HEK293 (cell line): Measurements from ENCODE around the gene KLF16.

Source experiments
- BCL11A ChIP-seq: fragments of 450-650 bp; formaldehyde crosslinking; IDR thresholded peaks from 2 replicates; pipeline ENCODE4 v1.5.1; 2016; ENCODE audit warnings: low read depth, missing biosample characterization, missing genetic modification characterization
- TF ChIP-seq, protein P1 (sequence below): fragments of 450-650 bp; formaldehyde crosslinking; IDR thresholded peaks from 2 replicates; pipeline ENCODE4 v1.5.1; 2016; ENCODE audit warnings: missing biosample characterization, missing genetic modification characterization

DNA sequence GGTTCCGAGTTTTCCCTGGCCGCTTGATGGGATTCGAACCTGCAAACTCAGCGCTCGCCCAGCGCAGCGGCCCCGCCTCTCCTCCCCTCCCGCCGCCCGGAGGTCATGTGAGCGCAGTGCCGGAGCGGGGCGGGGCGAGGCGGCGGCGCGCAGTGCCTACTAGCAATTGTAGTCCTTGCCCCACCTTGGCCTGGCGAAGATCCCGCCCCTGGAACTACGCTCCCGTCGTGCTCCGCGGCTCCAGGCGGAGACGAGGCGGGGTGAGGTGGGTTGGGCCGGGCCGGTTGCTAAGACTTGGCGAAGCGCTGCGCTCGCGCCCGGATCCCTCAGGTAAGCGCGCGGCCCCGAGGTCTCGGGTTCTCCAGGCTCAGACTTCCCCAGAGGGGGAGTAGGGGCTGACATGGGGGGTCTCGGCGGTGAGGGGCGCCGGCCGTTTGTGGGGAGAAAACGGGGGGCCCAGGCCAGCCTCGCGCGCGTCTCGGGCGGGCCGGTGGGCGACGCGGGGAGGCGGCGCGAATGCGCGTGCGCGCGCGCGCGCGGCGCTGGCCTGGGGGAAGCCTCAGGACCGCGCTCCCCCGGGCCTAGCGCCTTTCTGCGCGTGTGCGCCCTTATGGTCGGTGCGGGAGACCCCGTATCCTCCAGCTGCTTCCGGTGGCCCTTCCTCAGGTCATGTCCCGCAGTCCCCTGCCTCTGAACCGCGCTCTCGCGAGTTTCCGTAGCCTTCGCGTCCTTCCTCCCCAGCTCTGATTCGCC, 41.9 kb upstream of the KLF16 start, which contains the start of the genes ADAT3 and SCAMP4:
- TF ChIP-seq, protein P1, sequence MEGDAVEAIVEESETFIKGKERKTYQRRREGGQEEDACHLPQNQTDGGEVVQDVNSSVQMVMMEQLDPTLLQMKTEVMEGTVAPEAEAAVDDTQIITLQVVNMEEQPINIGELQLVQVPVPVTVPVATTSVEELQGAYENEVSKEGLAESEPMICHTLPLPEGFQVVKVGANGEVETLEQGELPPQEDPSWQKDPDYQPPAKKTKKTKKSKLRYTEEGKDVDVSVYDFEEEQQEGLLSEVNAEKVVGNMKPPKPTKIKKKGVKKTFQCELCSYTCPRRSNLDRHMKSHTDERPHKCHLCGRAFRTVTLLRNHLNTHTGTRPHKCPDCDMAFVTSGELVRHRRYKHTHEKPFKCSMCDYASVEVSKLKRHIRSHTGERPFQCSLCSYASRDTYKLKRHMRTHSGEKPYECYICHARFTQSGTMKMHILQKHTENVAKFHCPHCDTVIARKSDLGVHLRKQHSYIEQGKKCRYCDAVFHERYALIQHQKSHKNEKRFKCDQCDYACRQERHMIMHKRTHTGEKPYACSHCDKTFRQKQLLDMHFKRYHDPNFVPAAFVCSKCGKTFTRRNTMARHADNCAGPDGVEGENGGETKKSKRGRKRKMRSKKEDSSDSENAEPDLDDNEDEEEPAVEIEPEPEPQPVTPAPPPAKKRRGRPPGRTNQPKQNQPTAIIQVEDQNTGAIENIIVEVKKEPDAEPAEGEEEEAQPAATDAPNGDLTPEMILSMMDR: no peak
- no peak for TF ChIP-seq BCL11A (tag by site-specific recombination)
